GM12878 (cell line): Measurements from ENCODE around the gene RBM4. TPM values are rescaled to one million over a fixed set of nuclear protein-coding genes. Genes with fewer than 3 reads are reported as not detected.

Experiments
- ATAC-seq: fragments of 200-7000 bp; cut with Tn5 transposase; 3 replicates; pipeline ENCODE4 v1.9.1; 2020; ENCODE audit warnings: mild to moderate bottlenecking, moderate library complexity
- BruUV-seq: library from RNA; stranded (reverse); fragments of 400-500 nt; replicated peaks from 2 replicates; lab custom pipeline; 2021; lab: Mats Ljungman, UMichigan
- CTCF ChIA-PET: fragments of 300-600 bp; sonication (Branson Sonifier 250); formaldehyde crosslinking; extraction: SDS; loops from one replicate; lab custom pipeline; 2021; ENCODE audit warnings: inconsistent platforms; lab: Yijun Ruan, JAX
- POLR2A ChIA-PET: fragments of 350-600 bp; formaldehyde crosslinking; extraction: SDS; loops from one replicate; lab custom pipeline; 2021; ENCODE audit warnings: inconsistent platforms; lab: Charles Lee
- RAD21 ChIA-PET: fragments of 300-600 bp; sonication (Branson Sonifier 250); formaldehyde crosslinking; loops from one replicate; lab custom pipeline; 2023; ENCODE audit warnings: antibody characterized with exemption; ENCODE audit not compliant: unreplicated experiment; lab: Charles Lee
- SMC1A ChIA-PET: fragments of 300-600 bp; sonication (Branson Sonifier 250); formaldehyde crosslinking; loops from one replicate; lab custom pipeline; 2023; ENCODE audit not compliant: unreplicated experiment, uncharacterized antibody; lab: Charles Lee
- DNase-seq: peaks from one replicate; pipeline ENCODE4 v3.0.0-alpha.2; 2011; ENCODE audit warnings: low read depth, low spot score
- FAIRE-seq: peaks from 3 replicates; lab custom pipeline; 2011; peaks lifted over from hg19 to GRCh38; lab: Jason Lieb, UNC
- H2AFZ ChIP-seq: 2 replicates; pipeline ENCODE4 v1.6.0; 2011; ENCODE audit warnings: low read depth, low read length, control low read depth; ENCODE audit not compliant: control insufficient read depth
- H3K27ac ChIP-seq: 2 replicates; pipeline ENCODE4 v1.5.1; 2011; ENCODE audit warnings: control low read depth; ENCODE audit not compliant: control insufficient read depth, insufficient read depth
- H3K27me3 ChIP-seq, 2 experiments: replicated peaks in 1 of 2; 2 replicates each; pipeline versions ENCODE4 v1.6.0 to v1.6.1; 2011; ENCODE audit warnings: low read length in 1 of 2; ENCODE audit not compliant: control insufficient read depth in 2 of 2, insufficient read depth in 2 of 2
- H3K36me3 ChIP-seq, 2 experiments: 2 replicates each; pipeline ENCODE4 v1.5.1; 2011; ENCODE audit warnings: low read length in 1 of 2; ENCODE audit not compliant: control insufficient read depth in 2 of 2, insufficient read depth in 2 of 2
- H3K4me1 ChIP-seq: 2 replicates; pipeline ENCODE4 v1.6.1; 2011; ENCODE audit warnings: mild to moderate bottlenecking, low read length, moderate library complexity, mixed read lengths; ENCODE audit not compliant: control insufficient read depth, insufficient read depth
- H3K4me2 ChIP-seq: 2 replicates; pipeline ENCODE4 v1.6.0; 2011; ENCODE audit warnings: control low read depth; ENCODE audit not compliant: control insufficient read depth, insufficient read depth
- H3K4me3 ChIP-seq: fragments of 200-600 bp; sonication (generic); 2 replicates; pipeline ENCODE4 v1.5.1; 2016
- H3K79me2 ChIP-seq: 2 replicates; pipeline ENCODE4 v1.6.0; 2011; ENCODE audit warnings: low read length; ENCODE audit not compliant: control insufficient read depth, insufficient read depth
- H3K9ac ChIP-seq: 2 replicates; pipeline ENCODE4 v1.8.0; 2011; ENCODE audit warnings: low read length, control low read depth, mixed read lengths; ENCODE audit not compliant: control insufficient read depth, insufficient read depth
- H3K9me3 ChIP-seq: replicated peaks from 3 replicates; pipeline ENCODE4 v1.5.1; 2011; ENCODE audit warnings: mild to moderate bottlenecking, low read length; ENCODE audit not compliant: control insufficient read depth, insufficient read depth
- H4K20me1 ChIP-seq: 2 replicates; pipeline ENCODE4 v1.6.0; 2011; ENCODE audit not compliant: control insufficient read depth, insufficient read depth
- BHLHE40 ChIP-seq, 2 experiments: fragments of 450-650 bp in 1 of 2; IDR thresholded peaks; 2 replicates each; pipeline ENCODE4 v1.6.1; 2011 to 2017; ENCODE audit warnings: low read depth in 2 of 2, borderline replicate concordance in 1 of 2, improper control_type of control experiment in 1 of 2, low read length in 1 of 2, mild to moderate bottlenecking in 1 of 2
- CBFB ChIP-seq: IDR thresholded peaks from 2 replicates; pipeline ENCODE4 v1.6.1; 2016; ENCODE audit warnings: antibody characterized with exemption, low read depth
- DPF2 ChIP-seq: fragments of 450-650 bp; IDR thresholded peaks from 2 replicates; pipeline ENCODE4 v1.6.1; 2017; ENCODE audit warnings: mild to moderate bottlenecking
- HDAC2 ChIP-seq: fragments of 200-600 bp; sonication (generic); IDR thresholded peaks from 2 replicates; pipeline ENCODE4 v1.6.1; 2017
- IKZF2 ChIP-seq, 2 experiments: fragments of 450-650 bp; IDR thresholded peaks; 2 replicates each; pipeline ENCODE4 v1.6.1; 2017; ENCODE audit warnings: mild to moderate bottlenecking in 2 of 2, moderate library complexity in 2 of 2
- LARP7 ChIP-seq: fragments of 450-650 bp; IDR thresholded peaks from 2 replicates; pipeline ENCODE4 v1.6.1; 2017; ENCODE audit warnings: mild to moderate bottlenecking
- MXI1 ChIP-seq: fragments of 150-350 bp; IDR thresholded peaks from 2 replicates; pipeline ENCODE4 v1.6.1; 2011; ENCODE audit warnings: low read depth, mild to moderate bottlenecking, inconsistent platforms, low read length, improper control_type of control experiment
- NRF1 ChIP-seq: conservative IDR thresholded peaks from 2 replicates; pipeline ENCODE4 v1.6.1; 2011; ENCODE audit warnings: mild to moderate bottlenecking, low read depth, low read length, improper control_type of control experiment
- PBX3 ChIP-seq: IDR thresholded peaks from 2 replicates; pipeline ENCODE4 v1.6.1; 2011; ENCODE audit warnings: mild to moderate bottlenecking, low read depth, low read length, moderate library complexity; ENCODE audit not compliant: insufficient replicate concordance
- SP1 ChIP-seq: IDR thresholded peaks from one replicate; pipeline ENCODE4 v1.6.1; 2011; ENCODE audit warnings: low read depth, low read length
- ZSCAN29 ChIP-seq: fragments of 450-650 bp; IDR thresholded peaks from 2 replicates; pipeline ENCODE4 v1.6.1; 2017; ENCODE audit warnings: mild to moderate bottlenecking, moderate library complexity
- WGBS: methylation state at CpG from one replicate; pipeline ENCODE4 v1.1.6; 2016; ENCODE audit warnings: low lambda C conversion rate; ENCODE audit not compliant: insufficient replicate concordance, insufficient coverage; ENCODE audit errors: missing lambda C conversion rate; 5-methylcytosine and 5-hydroxymethylcytosine counted together
- in situ Hi-C: fragments of 300-500 bp; cut with MboI; formaldehyde crosslinking; loops from 9 replicates; pipeline ENCODE4 v1.14.3; 2018; ENCODE audit warnings: mixed read lengths
- intact Hi-C: fragments of 100-400 bp; cut with micrococcal nuclease; formaldehyde crosslinking; loops from one replicate; pipeline ENCODE4 v1.14.2; 2022; ENCODE audit not compliant: unreplicated experiment
- polyA plus RNA-seq, 11 experiments: library from polyadenylated mRNA; depleted of rRNA in 4 of 11; unstranded in 6 of 11; stranded (reverse) in 5 of 11; fragments of >200 nt; fragmentation: Nextera tagmentation in 4 of 11; fragmentation: Illumina TruSeq in 1 of 11; extraction: Ambion mirVana in 4 of 11; extraction: Trizol in 1 of 11; gene quantifications; 1 replicate in 1 of 11; 2 replicates in 10 of 11; pipeline versions ENCODE4 v1.2.1 to v1.2.3, GENCODE V29; 2011 to 2016; ENCODE audit warnings: inconsistent platforms in 2 of 11, missing spikeins in 2 of 11, low read depth in 1 of 11
- total RNA-seq, 4 experiments: library from RNA; depleted of rRNA in 3 of 4; stranded (reverse); fragments of >200 nt in 3 of 4; fragmentation: Illumina TruSeq in 1 of 4; extraction: Trizol in 1 of 4; gene quantifications; 2 replicates each; pipeline versions ENCODE4 v1.2.1 to v1.2.3, GENCODE V29; 2013 to 2021

The RBM4 gene
- total and polyA plus RNA-seq, 10 of the 15 experiments (the other 5 are each of a cell fraction or from before 2014, with no cell fraction given), result 105 to 224 (median 138) TPM

- TF ChIP-seq MXI1 (peak; percentile 99), PBX3 (no peak), SP1 (peak; percentile 76), NRF1 (peak; percentile 75), DPF2 (peak; percentile 49; the same call in 1 of the 2 replicates), LARP7 (no peak)
These were observed 39.3 kb downstream of the RBM4 start, which contains the start of gene RBM4B (continued) for GRCh38 chr11:66677599-66678375.

- intact Hi-C loops, result no loop called here
- in situ Hi-C loops, result loop anchor here (5.0 kb wide), 1 partner anchor 274 kb away; no protein-coding TSS in a partner anchor
- H3K79me2 ChIP-seq, result peaks cover 11% of the 10 kb centered on the region
- DNase-seq (no peak), ATAC-seq (no peak), FAIRE-seq (no peak)
- no peak overlapping the region for H2AFZ ChIP-seq
- peaks cover 9% of the 10 kb centered on the region for H3K4me1 ChIP-seq
- no peak for TF ChIP-seq IKZF2 (IDR thresholded peaks at IDR 0.05)
- TF ChIP-seq CBFB, result no peak
- TF ChIP-seq BHLHE40 (IDR thresholded peaks at IDR 0.05; ENCODE audit: borderline replicate concordance in 1 of 2, low read depth in 2 of 2, low read length in 1 of 2), result 0 out of 4 replicates have a peak, but pooled peaks of 1 of the 2 experiments have one; percentile 4
- no peak for TF ChIP-seq ZSCAN29
- TF ChIP-seq HDAC2, result no peak
- no peaks in the 10 kb centered on the region for H3K27me3 ChIP-seq
- 48% methylated on average over 7 of the region's 7 CpGs for WGBS
- no peaks in the 10 kb centered on the region for H3K36me3 ChIP-seq
- no peak overlapping the region for H3K9ac ChIP-seq
- ChIA-PET POLR2A (interaction anchor here (1.4 kb wide), 1 partner anchor 9 kb away, joined by 3 read pairs; no protein-coding TSS in a partner anchor), SMC1A (interaction anchor here (1.5 kb wide), 2 partner anchors 101 to 104 kb away, joined by 3 to 4 read pairs; no protein-coding TSS in a partner anchor), RAD21 (interaction anchor here (0.5 to 1.6 kb wide), 4 partner anchors 50 to 171 kb away, joined by 3 read pairs; partner anchors contain the start of gene BBS1), CTCF (interaction anchor here (0.6 to 6.3 kb wide), 6 partner anchors 87 to 338 kb away, joined by 3 to 166 read pairs (median 4); partner anchors contain the start of genes CCDC87, CCS and PELI3)
- H4K20me1 ChIP-seq, result no peaks in the 10 kb centered on the region
- H3K4me2 ChIP-seq, result no peak overlapping the region
- no TSS peak for BruUV-seq
- H3K4me3 ChIP-seq, result no peak overlapping the region
- H3K27ac ChIP-seq, result no peak overlapping the region
- H3K9me3 ChIP-seq, result no peaks in the 10 kb centered on the region
These were observed 42.6 kb downstream of the RBM4 start for GRCh38 chr11:66680966-66681645.
